Fibroblast of lung (primary cell): ENCODE results near the gene PPP2R3B. TPM values are rescaled to one million over a fixed set of nuclear protein-coding genes. Genes with fewer than 3 reads are reported as not detected.

Experiments
- DNase-seq, 2 donors: peaks; one replicate each; pipeline versions ENCODE4 v3.0.0 to v3.0.0-alpha.2; 2010; ENCODE audit warnings: low read depth in 2 of 2
- H2AFZ ChIP-seq: 2 replicates; pipeline ENCODE4 v1.5.1; 2012; ENCODE audit warnings: low read length, control low read depth, inconsistent platforms
- H3K27ac ChIP-seq: 2 replicates; pipeline ENCODE4 v1.5.1; 2011; ENCODE audit warnings: low read length, control low read depth; ENCODE audit not compliant: insufficient read depth
- H3K27me3 ChIP-seq: 2 replicates; pipeline ENCODE4 v1.5.1; 2011; ENCODE audit warnings: mild to moderate bottlenecking, low read length; ENCODE audit not compliant: control insufficient read depth, insufficient read depth
- H3K36me3 ChIP-seq: 2 replicates; pipeline ENCODE4 v1.5.1; 2011; ENCODE audit warnings: low read length; ENCODE audit not compliant: control insufficient read depth, insufficient read depth
- H3K4me1 ChIP-seq: 2 replicates; pipeline ENCODE4 v1.5.1; 2011; ENCODE audit warnings: low read length; ENCODE audit not compliant: control insufficient read depth, insufficient read depth; ENCODE audit errors: extremely low read depth
- H3K4me2 ChIP-seq: 2 replicates; pipeline ENCODE4 v1.5.1; 2011; ENCODE audit warnings: low read length, control low read depth; ENCODE audit not compliant: insufficient read depth; ENCODE audit errors: extremely low read depth
- H3K4me3 ChIP-seq, 4 experiments: fragments of 200-600 bp in 1 of 4; sonication (generic) in 1 of 4; replicated peaks in 1 of 4; 2 replicates each; pipeline ENCODE4 v1.5.1; 2011 to 2016; ENCODE audit warnings: low read length in 4 of 4, low read depth in 3 of 4, mild to moderate bottlenecking in 3 of 4, control low read depth in 2 of 4, inconsistent platforms in 1 of 4, mixed read lengths in 1 of 4; ENCODE audit not compliant: insufficient read depth in 1 of 4; ENCODE audit errors: control extremely low read depth in 1 of 4
- H3K79me2 ChIP-seq: 2 replicates; pipeline ENCODE4 v1.5.1; 2012; ENCODE audit warnings: mild to moderate bottlenecking, low read length, inconsistent platforms; ENCODE audit not compliant: control insufficient read depth, insufficient read depth
- H3K9ac ChIP-seq: 2 replicates; pipeline ENCODE4 v1.5.1; 2011; ENCODE audit warnings: mild to moderate bottlenecking, low read length, control low read depth; ENCODE audit not compliant: insufficient read depth
- H3K9me3 ChIP-seq: 2 replicates; pipeline ENCODE4 v1.5.1; 2012; ENCODE audit warnings: low read depth, low read length; ENCODE audit not compliant: control insufficient read depth, insufficient read depth
- H4K20me1 ChIP-seq: 2 replicates; pipeline ENCODE4 v1.5.1; 2011; ENCODE audit warnings: low read length; ENCODE audit not compliant: control insufficient read depth, insufficient read depth; ENCODE audit errors: extremely low read depth
- EZH2 ChIP-seq: IDR thresholded peaks from 2 replicates; pipeline ENCODE4 v1.5.1; 2012; ENCODE audit warnings: low read length, control low read depth, mild to moderate bottlenecking; ENCODE audit errors: missing control alignments
- polyA plus RNA-seq, 2 donors: library from polyadenylated mRNA; depleted of rRNA in 1 of 2; stranded (reverse) in 1 of 2; unstranded in 1 of 2; fragments of >200 nt; gene quantifications; 2 replicates each; pipeline ENCODE4 v1.2.1, GENCODE V29; 2011 to 2012; ENCODE audit warnings: missing spikeins in 1 of 2
- total RNA-seq: library from RNA; depleted of rRNA; stranded (reverse); fragments of >200 nt; gene quantifications from 2 replicates; pipeline ENCODE4 v1.2.1, GENCODE V29; 2014
- TF ChIP-seq, protein P1 (sequence below), 2 donors: IDR thresholded peaks in 1 of 2; conservative IDR thresholded peaks in 1 of 2; 1 replicate in 1 of 2; 2 replicates in 1 of 2; pipeline ENCODE4 v1.5.1; 2011 to 2012; ENCODE audit warnings: low read length in 2 of 2, control low read depth in 1 of 2, inconsistent platforms in 1 of 2, low read depth in 1 of 2, mild to moderate bottlenecking in 1 of 2

PPP2R3B gene
- total and polyA plus RNA-seq, 2 donors (not counting 1 experiment from before 2014, with no cell fraction given), result 3.2 to 14.7 TPM

- TF ChIP-seq EZH2, result no peak
- TF ChIP-seq, protein P1, sequence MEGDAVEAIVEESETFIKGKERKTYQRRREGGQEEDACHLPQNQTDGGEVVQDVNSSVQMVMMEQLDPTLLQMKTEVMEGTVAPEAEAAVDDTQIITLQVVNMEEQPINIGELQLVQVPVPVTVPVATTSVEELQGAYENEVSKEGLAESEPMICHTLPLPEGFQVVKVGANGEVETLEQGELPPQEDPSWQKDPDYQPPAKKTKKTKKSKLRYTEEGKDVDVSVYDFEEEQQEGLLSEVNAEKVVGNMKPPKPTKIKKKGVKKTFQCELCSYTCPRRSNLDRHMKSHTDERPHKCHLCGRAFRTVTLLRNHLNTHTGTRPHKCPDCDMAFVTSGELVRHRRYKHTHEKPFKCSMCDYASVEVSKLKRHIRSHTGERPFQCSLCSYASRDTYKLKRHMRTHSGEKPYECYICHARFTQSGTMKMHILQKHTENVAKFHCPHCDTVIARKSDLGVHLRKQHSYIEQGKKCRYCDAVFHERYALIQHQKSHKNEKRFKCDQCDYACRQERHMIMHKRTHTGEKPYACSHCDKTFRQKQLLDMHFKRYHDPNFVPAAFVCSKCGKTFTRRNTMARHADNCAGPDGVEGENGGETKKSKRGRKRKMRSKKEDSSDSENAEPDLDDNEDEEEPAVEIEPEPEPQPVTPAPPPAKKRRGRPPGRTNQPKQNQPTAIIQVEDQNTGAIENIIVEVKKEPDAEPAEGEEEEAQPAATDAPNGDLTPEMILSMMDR (conservative IDR thresholded peaks at IDR 0.05 in 1 of 2, IDR thresholded peaks at IDR 0.05 in 1 of 2; ENCODE audit: low read depth in 1 of 2, low read length in 2 of 2), result no peak
- H2AFZ ChIP-seq, result no peak overlapping the region
- H3K79me2 ChIP-seq, result no peaks in the 10 kb centered on the region
- H3K27ac ChIP-seq, result no peak overlapping the region
- H3K4me1 ChIP-seq, result no peaks in the 10 kb centered on the region
- no peaks in the 10 kb centered on the region for H3K27me3 ChIP-seq
- H3K4me2 ChIP-seq, result no peak overlapping the region
- H4K20me1 ChIP-seq, result no peaks in the 10 kb centered on the region
- H3K4me3 ChIP-seq, result no peak overlapping the region
- no peak for DNase-seq
- H3K36me3 ChIP-seq, result no peaks in the 10 kb centered on the region
- H3K9ac ChIP-seq, result no peak overlapping the region
- no peaks in the 10 kb centered on the region for H3K9me3 ChIP-seq
These were observed 23.6 kb downstream of the PPP2R3B start for GRCh38 chrX:362937-363620.

DNA sequence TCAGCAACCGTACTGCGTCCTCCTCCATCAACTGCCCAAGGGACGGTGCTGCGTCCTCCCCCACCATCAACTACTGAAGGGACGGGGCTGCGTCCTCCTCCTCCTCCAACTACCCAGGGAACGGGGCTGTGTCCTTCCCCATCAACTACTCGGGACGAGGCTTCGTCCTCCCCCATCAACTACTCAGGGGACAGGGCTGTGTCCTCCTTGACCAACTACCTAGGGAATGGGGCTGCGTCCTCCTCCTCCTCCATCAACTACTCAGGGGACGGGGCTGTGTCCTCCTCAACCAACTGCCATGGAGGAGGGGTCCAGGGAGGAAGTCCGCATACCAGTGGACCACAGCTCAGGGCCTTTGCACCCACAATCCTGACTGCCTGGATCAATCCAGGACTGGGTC, 24.4 kb downstream of the PPP2R3B start:
- H3K9ac ChIP-seq, result no peak overlapping the region
- TF ChIP-seq, protein P1 (conservative IDR thresholded peaks at IDR 0.05 in 1 of 2, IDR thresholded peaks at IDR 0.05 in 1 of 2; ENCODE audit: low read depth in 1 of 2, low read length in 2 of 2), result no peak
- TF ChIP-seq EZH2, result no peak
- H3K4me2 ChIP-seq, result no peak overlapping the region
- H2AFZ ChIP-seq, result no peak overlapping the region
- no peaks in the 10 kb centered on the region for H3K27me3 ChIP-seq
- H3K4me1 ChIP-seq, result peaks cover 2% of the 10 kb centered on the region
- no peak overlapping the region for H3K4me3 ChIP-seq
- no peak overlapping the region for H3K27ac ChIP-seq
- H4K20me1 ChIP-seq, result no peaks in the 10 kb centered on the region
- DNase-seq, result no peak
- H3K79me2 ChIP-seq, result no peaks in the 10 kb centered on the region
- no peaks in the 10 kb centered on the region for H3K36me3 ChIP-seq
- no peaks in the 10 kb centered on the region for H3K9me3 ChIP-seq

GRCh38 chrX:361231-362145, 25.2 kb downstream of the PPP2R3B start:
- Histone ChIP-seq H3K36me3 (no peaks in the 10 kb centered on the region), H3K27me3 (no peaks in the 10 kb centered on the region), H3K4me3 (no peak overlapping the region), H2AFZ (no peak overlapping the region), H3K27ac (no peak overlapping the region), H3K9me3 (no peaks in the 10 kb centered on the region), H3K4me2 (no peak overlapping the region), H3K79me2 (no peaks in the 10 kb centered on the region), H3K4me1 (peaks cover 2% of the 10 kb centered on the region), H4K20me1 (no peaks in the 10 kb centered on the region), H3K9ac (no peak overlapping the region)
- no peak for DNase-seq
- TF ChIP-seq, protein P1 (conservative IDR thresholded peaks at IDR 0.05 in 1 of 2, IDR thresholded peaks at IDR 0.05 in 1 of 2; ENCODE audit: low read depth in 1 of 2, low read length in 2 of 2), result no peak
- TF ChIP-seq EZH2, result no peak
